Body of pancreas (tissue), 4 donors: ENCODE measurements around the gene ALG6.

Source experiments
- CTCF ChIP-seq, 7 experiments: fragments of 450-650 bp in 4 of 7; fragments of 200-600 bp in 3 of 7; sonication (generic) in 3 of 7; IDR thresholded peaks; one replicate each; pipeline ENCODE4 v1.5.1; 2016 to 2019; ENCODE audit warnings: antibody characterized with exemption in 7 of 7
- POLR2A ChIP-seq, 3 donors: fragments of 450-650 bp; IDR thresholded peaks; one replicate each; pipeline ENCODE4 v1.6.1; 2016; ENCODE audit warnings: antibody characterized with exemption in 3 of 3, mild to moderate bottlenecking in 2 of 3

DNA sequence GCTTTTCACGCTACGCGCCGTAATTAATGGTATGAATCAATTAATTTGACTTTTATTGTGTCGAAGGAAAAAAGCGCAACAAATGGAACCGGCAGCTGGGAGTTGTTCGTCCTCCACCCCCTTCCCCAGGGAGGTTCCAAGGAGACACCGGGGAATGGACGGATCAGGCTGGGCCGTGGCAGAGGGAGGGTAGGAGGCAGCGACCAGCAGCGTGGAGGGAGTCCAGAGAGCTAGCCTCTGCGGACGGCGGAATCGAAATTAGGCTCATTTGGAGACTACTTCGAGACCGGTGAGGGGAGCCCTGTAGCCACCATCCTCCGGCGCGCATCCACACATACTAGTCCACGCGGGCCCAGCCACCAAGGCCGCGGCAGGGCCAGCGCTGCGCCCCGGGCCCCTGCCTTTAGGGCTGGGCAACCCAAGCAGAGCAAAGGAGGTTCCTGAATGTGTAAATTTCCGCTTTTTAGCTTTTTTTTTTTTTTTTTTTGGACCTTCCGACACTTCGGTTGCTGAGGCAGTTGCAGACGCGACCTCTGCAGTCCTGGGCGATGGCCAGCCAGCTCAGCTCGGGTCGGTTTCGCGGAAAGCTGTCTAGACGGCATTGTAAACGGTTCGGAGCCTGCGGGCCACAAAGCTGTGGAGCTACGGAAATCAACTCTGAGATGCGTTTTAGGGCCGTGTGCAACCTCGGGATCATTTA is 47.3 kb upstream of the ALG6 start:
- TF ChIP-seq CTCF (IDR thresholded peaks at IDR 0.05) (no peak), POLR2A (IDR thresholded peaks at IDR 0.05) (no peak)
